ENCODE measurements around the gene CST3. TPM values are rescaled to one million over a fixed set of nuclear protein-coding genes. Genes with fewer than 3 reads are reported as not detected.

CST3 gene
- total RNA-seq, 4 donors from 2014 or later: 870 to 2,325 (median 1,540) TPM

DNA sequence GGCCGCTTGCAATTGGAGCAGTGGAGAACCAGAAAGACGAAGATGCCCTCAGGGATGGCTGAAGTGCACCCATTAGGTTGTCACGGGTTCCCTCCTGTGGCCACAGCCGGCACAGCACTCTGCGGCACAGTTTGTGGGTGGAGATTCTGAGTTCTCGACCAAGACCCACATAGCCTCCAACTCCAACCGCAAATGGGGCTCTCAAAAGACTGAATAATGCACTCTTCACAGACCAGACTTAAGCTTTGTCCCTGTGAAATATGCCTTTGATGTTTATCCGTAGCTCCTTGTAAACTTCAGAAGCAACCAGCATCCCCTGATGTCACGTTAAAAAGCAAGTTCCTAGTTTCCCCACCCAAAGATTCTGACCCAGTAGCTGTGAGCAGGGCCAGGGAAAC, 31.1 kb downstream of the CST3 start:
- DNase-seq (ENCODE audit: low spot score in 2 of 2): peak; percentile 78 to 89
- Histone ChIP-seq H3K27me3 (no peaks in the 10 kb centered on the region), H3K36me3 (no peaks in the 10 kb centered on the region), H3K4me1 (peaks cover 0 to 12% (median 2%) of the 10 kb centered on the region in 4 donors), H3K9me3 (no peaks in the 10 kb centered on the region), H3K27ac (peak overlapping the region in 1 of 4 donors; percentile 53), H3K4me3 (no peak overlapping the region)
- 8 to 9% methylated on average over 9 of the region's 9 CpGs for WGBS, 2 donors
- TF ChIP-seq EP300 (IDR thresholded peaks at IDR 0.05): no peak
- TF ChIP-seq CTCF (IDR thresholded peaks at IDR 0.05): peak; percentile 82 to 91 (median 90)
- TF ChIP-seq POLR2A (IDR thresholded peaks at IDR 0.05): no peak

DNA sequence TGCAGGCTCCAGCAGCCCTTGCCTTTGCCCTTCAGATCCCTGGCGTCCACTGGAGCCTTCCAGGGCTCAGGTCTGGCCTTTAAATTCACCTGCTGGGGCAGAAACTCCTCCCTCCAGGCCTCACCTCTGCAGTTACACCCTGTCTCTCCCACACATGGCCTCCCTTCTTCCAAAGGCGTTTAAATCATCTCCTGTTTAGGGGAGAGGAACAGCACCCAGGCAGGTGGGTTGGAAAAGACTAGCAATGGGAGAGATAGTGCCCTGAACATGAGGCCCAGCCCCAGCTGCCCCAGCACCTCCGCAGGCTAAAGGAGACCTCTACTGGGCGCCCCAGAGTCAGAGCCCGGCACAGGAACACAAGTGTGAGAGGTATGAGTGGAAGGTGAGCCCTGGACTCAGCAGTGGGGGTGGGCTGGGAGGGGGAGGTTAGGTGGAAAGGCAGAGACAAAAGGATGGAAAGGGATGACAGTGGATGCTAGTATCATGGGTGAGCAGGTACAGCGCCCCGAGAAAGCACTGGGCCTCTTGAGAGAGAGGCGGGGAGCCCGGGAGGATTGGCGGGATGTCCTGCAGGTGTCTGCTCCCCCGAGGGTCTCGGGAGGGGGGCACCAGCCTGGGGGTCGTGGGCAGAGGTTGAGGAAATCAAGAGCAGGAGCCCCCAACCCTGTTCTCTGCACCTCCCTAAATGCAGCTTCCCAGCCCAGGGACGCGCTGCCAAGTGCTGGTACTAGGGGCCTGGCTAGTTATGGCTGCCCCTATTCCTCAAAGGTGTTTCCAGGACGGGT, 31.7 kb downstream of the CST3 start, which contains the start of gene CST9:
CST9 (minus strand) TSS at position 51 of the 785 bp plus-strand sequence. CDS start 53 bp downstream, outside the sequence.
- Histone ChIP-seq H3K4me3 (no peak within 1 kb of the TSS), H3K36me3 (no peaks in the 10 kb centered on the region), H3K4me1 (peaks cover 0 to 10% (median 2%) of the 10 kb centered on the region in 4 donors), H3K27ac (peak within 1 kb of the TSS in 1 of 4 donors; percentile 53), H3K27me3 (no peaks in the 10 kb centered on the region), H3K9me3 (no peaks in the 10 kb centered on the region)
- no peak for DNase-seq (ENCODE audit: low spot score in 2 of 2)
- TF ChIP-seq CTCF (IDR thresholded peaks at IDR 0.05) (no peak), POLR2A (IDR thresholded peaks at IDR 0.05) (no peak)
- 64 to 66% methylated on average over 15 to 16 of the region's 16 CpGs for WGBS, 2 donors

DNA sequence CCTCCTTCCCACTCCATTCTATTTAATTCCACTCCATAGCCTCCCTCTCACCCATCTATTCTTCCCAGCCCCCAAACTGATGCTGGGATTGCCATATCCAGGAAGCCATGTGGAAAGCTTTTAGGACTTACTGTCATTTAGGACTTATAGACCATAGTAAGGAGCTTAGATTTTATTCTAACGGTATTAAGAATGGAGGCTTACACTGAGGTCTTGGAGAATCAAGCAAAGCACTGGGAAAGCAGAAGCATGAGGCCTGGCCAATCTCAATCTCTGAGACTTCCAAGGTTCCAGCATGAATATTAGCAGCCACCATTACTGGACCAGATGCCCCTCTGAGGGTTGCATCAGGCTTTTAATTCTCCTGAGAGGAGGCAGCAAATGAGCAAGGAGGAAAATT, 33.4 kb downstream of the CST3 start:
- 76 to 81% methylated on average over 1 of the region's 1 CpG for WGBS, 2 donors
- H3K4me1 ChIP-seq: peaks cover 0 to 10% (median 2%) of the 10 kb centered on the region in 4 donors
- H3K27ac ChIP-seq: no peak overlapping the region
- TF ChIP-seq POLR2A (IDR thresholded peaks at IDR 0.05) (no peak), CTCF (IDR thresholded peaks at IDR 0.05) (no peak), EP300 (IDR thresholded peaks at IDR 0.05) (no peak)
- H3K4me3 ChIP-seq: no peak overlapping the region
- no peaks in the 10 kb centered on the region for H3K27me3 ChIP-seq
- H3K36me3 ChIP-seq: no peaks in the 10 kb centered on the region
- H3K9me3 ChIP-seq: no peaks in the 10 kb centered on the region
- no peak for DNase-seq (ENCODE audit: low spot score in 2 of 2)

DNA sequence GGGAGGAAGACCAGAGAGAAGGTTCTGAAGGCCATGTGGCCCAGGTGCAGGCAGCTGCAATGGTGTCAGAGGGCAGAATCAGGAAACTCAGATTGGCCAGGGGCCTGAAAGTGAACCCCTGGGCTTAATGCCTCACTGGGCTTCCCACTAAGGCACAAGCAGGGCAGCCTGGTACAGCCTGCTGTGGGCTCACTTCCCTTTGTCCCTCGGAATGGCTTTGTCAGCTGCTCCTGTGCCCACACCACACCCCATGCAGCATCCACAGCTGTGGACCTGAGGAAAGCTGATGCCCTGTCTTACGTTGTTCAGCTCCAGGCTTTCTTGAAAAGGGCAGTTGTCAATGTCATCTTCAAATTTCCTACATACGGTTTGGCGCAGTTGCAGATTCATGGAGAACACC, 34.4 kb downstream of the CST3 start:
- WGBS, 2 donors: 81 to 90% methylated on average over 4 of the region's 4 CpGs
- no peak for DNase-seq (ENCODE audit: low spot score in 2 of 2)
- H3K27ac ChIP-seq: no peak overlapping the region

More for the DNA sequence above, 34.4 kb downstream of the CST3 start:
- Histone ChIP-seq H3K4me1 (peaks cover 0 to 10% (median 2%) of the 10 kb centered on the region in 4 donors), H3K4me3 (no peak overlapping the region), H3K27me3 (no peaks in the 10 kb centered on the region), H3K9me3 (no peaks in the 10 kb centered on the region), H3K36me3 (no peaks in the 10 kb centered on the region)
- no peak for TF ChIP-seq CTCF (IDR thresholded peaks at IDR 0.05)
- no peak for TF ChIP-seq EP300 (IDR thresholded peaks at IDR 0.05)
- no peak for TF ChIP-seq POLR2A (IDR thresholded peaks at IDR 0.05)
